Stomach (tissue), 9 donors: Measurements from ENCODE around the gene USP12. TPM values are rescaled to one million over a fixed set of nuclear protein-coding genes. Genes with fewer than 3 reads are reported as not detected.

Experiments used
- DNase-seq, 2 donors: peaks; one replicate each; pipeline versions ENCODE4 v3.0.0 to v3.0.0-alpha.2; 2013 to 2019
- H3K27ac ChIP-seq, 5 donors: fragments of 200-600 bp in 4 of 5; sonication (generic) in 4 of 5; one replicate each; pipeline ENCODE4 v1.5.1; 2013 to 2019; ENCODE audit warnings: mild to moderate bottlenecking in 1 of 5, moderate library complexity in 1 of 5
- H3K27me3 ChIP-seq, 3 donors: fragments of 200-600 bp; sonication (generic); one replicate each; pipeline ENCODE4 v1.5.1; 2017 to 2019; ENCODE audit warnings: mixed run types in 1 of 3
- H3K36me3 ChIP-seq, 4 donors: fragments of 200-600 bp; sonication (generic); 1 replicate in 3 of 4; 2 replicates in 1 of 4; pipeline ENCODE4 v1.5.1; 2016 to 2019
- H3K4me1 ChIP-seq, 4 donors: fragments of 200-600 bp; sonication (generic); one replicate each; pipeline ENCODE4 v1.5.1; 2016 to 2019
- H3K4me3 ChIP-seq, 4 donors: fragments of 200-600 bp; sonication (generic) in 3 of 4; one replicate each; pipeline ENCODE4 v1.5.1; 2016 to 2019; ENCODE audit warnings: mild to moderate bottlenecking in 1 of 4
- H3K9me3 ChIP-seq, 4 donors: fragments of 200-600 bp; sonication (generic); one replicate each; pipeline ENCODE4 v1.5.1; 2016 to 2019
- CTCF ChIP-seq, 7 experiments: fragments of 450-650 bp in 4 of 7; fragments of 200-600 bp in 3 of 7; sonication (generic) in 3 of 7; IDR thresholded peaks; one replicate each; pipeline ENCODE4 v1.5.1; 2016 to 2019; ENCODE audit warnings: antibody characterized with exemption in 7 of 7, control low read depth in 2 of 7, mild to moderate bottlenecking in 1 of 7
- EP300 ChIP-seq: sonication (generic); formaldehyde crosslinking; IDR thresholded peaks from one replicate; pipeline ENCODE4 v1.6.1; 2017; ENCODE audit warnings: antibody characterized with exemption
- POLR2A ChIP-seq, 4 donors: fragments of 450-650 bp; IDR thresholded peaks; one replicate each; pipeline ENCODE4 v1.6.1; 2016; ENCODE audit warnings: antibody characterized with exemption in 4 of 4, control low read depth in 2 of 4, mild to moderate bottlenecking in 1 of 4, moderate library complexity in 1 of 4
- POLR2AphosphoS5 ChIP-seq, 3 donors: sonication (generic); formaldehyde crosslinking; IDR thresholded peaks; one replicate each; pipeline ENCODE4 v1.6.1; 2016; ENCODE audit warnings: antibody characterized with exemption in 3 of 3
- whole genome bisulfite sequencing, 5 donors: extraction: QIAGEN DNeasy Blood & Tissue Kit in 3 of 5; methylation state at CpG; one replicate each; pipeline versions ENCODE4 v1.1.5 to v1.1.7; 2013 to 2018; 5-methylcytosine and 5-hydroxymethylcytosine counted together
- intact Hi-C: fragments of 100-400 bp; cut with DNase I; formaldehyde crosslinking; loops from one replicate; pipeline ENCODE4 v1.15.1; 2023; ENCODE audit warnings: low total_unique reads
- polyA plus RNA-seq, 3 donors: library from polyadenylated mRNA; stranded (reverse); fragments of 200-250 nt; gene quantifications; one replicate each; pipeline ENCODE4 v1.2.3, GENCODE V29; 2013
- total RNA-seq, 5 donors: library from RNA; depleted of rRNA; stranded (reverse); fragments of >200 nt; gene quantifications; one replicate each; pipeline versions ENCODE4 v1.1.0 to v1.2.3, GENCODE V29; 2014 to 2016
- donor health status: healthy with polysubstance abuse.
- donor health status: Bipolar disorder and iron deficiency.
- donor health status: healthy.

USP12 gene
- total and polyA plus RNA-seq, 8 donors: 6.9 to 59.7 (median 21.6) TPM

GRCh38 chr13:27081893-27082679 lies 89.5 kb downstream of the USP12 start:
- peaks cover 0 to 12% (median 4%) of the 10 kb centered on the region in 4 donors for H3K4me1 ChIP-seq
- peaks cover 0 to 52% (median 42%) of the 10 kb centered on the region in 4 donors for H3K36me3 ChIP-seq
- H3K27ac ChIP-seq: no peak overlapping the region
- no peaks in the 10 kb centered on the region for H3K9me3 ChIP-seq
- no peak for DNase-seq
- WGBS, 5 donors: 74 to 85% (median 84%) methylated on average over 4 of the region's 4 CpGs
- no peak for TF ChIP-seq EP300
- TF ChIP-seq CTCF (IDR thresholded peaks at IDR 0.05): no peak
- H3K27me3 ChIP-seq: no peaks in the 10 kb centered on the region
- intact Hi-C loops: no loop called here
- no peak overlapping the region for H3K4me3 ChIP-seq

- no peak overlapping the region for H3K27ac ChIP-seq
- no peak for TF ChIP-seq EP300
- no peak for TF ChIP-seq POLR2A (IDR thresholded peaks at IDR 0.05)
- 95 to 99% (median 98%) methylated on average over 6 of the region's 6 CpGs for WGBS, 5 donors
Observed at GRCh38 chr13:27080018-27080948, 91.3 kb downstream of the USP12 start.

DNA sequence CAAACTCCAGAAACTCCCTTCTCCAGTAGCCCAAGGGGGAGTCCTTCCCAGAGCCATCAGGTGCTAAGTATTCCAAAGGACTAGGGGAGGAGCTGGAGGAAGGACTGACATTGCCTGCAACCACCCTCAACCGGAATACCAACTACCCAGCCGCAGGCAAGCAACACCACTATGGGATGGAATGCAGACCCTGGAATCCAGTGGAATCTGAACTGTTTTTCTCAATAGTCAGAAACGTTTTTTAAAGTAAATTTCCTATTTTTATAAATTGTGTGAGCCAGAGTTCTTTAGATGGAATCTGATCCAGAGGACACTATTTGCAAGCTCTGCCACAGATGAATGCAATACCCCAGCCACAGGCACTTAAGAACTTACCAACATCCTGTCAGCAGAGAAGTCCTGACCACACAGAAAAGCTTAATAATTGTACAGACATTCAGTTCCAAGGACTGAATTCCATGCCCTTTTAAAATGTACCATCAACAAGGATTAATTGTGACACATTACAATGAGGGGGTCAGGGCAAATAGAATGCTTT lies 92.1 kb downstream of the USP12 start:
- no peak for TF ChIP-seq POLR2A (IDR thresholded peaks at IDR 0.05)
- no peak for TF ChIP-seq CTCF (IDR thresholded peaks at IDR 0.05)
- no peak for TF ChIP-seq POLR2AphosphoS5 (IDR thresholded peaks at IDR 0.05)
- TF ChIP-seq EP300: no peak
- H3K4me1 ChIP-seq: peaks cover 0 to 14% (median 6%) of the 10 kb centered on the region in 4 donors
- no peaks in the 10 kb centered on the region for H3K9me3 ChIP-seq
- WGBS, 5 donors: 75 to 85% (median 85%) methylated on average over 3 of the region's 3 CpGs
- intact Hi-C loops: no loop called here
- H3K27ac ChIP-seq: no peak overlapping the region
- H3K36me3 ChIP-seq: peaks cover 0 to 44% (median 38%) of the 10 kb centered on the region in 4 donors
- H3K27me3 ChIP-seq: no peaks in the 10 kb centered on the region
- DNase-seq: no peak
- H3K4me3 ChIP-seq: no peak overlapping the region

More at GRCh38 chr13:27080018-27080948, 91.3 kb downstream of the USP12 start:
- Histone ChIP-seq H3K9me3 (no peaks in the 10 kb centered on the region), H3K27me3 (no peaks in the 10 kb centered on the region), H3K4me3 (no peak overlapping the region), H3K36me3 (peaks cover 0 to 39% (median 36%) of the 10 kb centered on the region in 4 donors), H3K4me1 (peaks cover 0 to 14% (median 6%) of the 10 kb centered on the region in 4 donors)
- DNase-seq: no peak
- intact Hi-C loops: no loop called here

GRCh38 chr13:27077451-27077850 lies 94.2 kb downstream of the USP12 start:
- no peak for TF ChIP-seq CTCF (IDR thresholded peaks at IDR 0.05)
- no peak for TF ChIP-seq EP300
- peaks cover 0 to 54% (median 48%) of the 10 kb centered on the region in 4 donors for H3K36me3 ChIP-seq
- intact Hi-C loops: no loop called here
- H3K4me3 ChIP-seq: no peak overlapping the region
- 89 to 98% (median 92%) methylated on average over 1 of the region's 1 CpG for WGBS, 5 donors
- H3K4me1 ChIP-seq: peaks cover 0 to 21% (median 9%) of the 10 kb centered on the region in 4 donors
- H3K9me3 ChIP-seq: no peaks in the 10 kb centered on the region
- H3K27me3 ChIP-seq: no peaks in the 10 kb centered on the region
- no peak for DNase-seq
- H3K27ac ChIP-seq: no peak overlapping the region
